ENCODE measurements around the gene TMTC1. TPM values are rescaled to one million over a fixed set of nuclear protein-coding genes. Genes with fewer than 3 reads are reported as not detected.

The TMTC1 gene
- total RNA-seq, 1 experiment from 2014 or later, result not detected

- TF ChIP-seq CTCF (IDR thresholded peaks at IDR 0.05; ENCODE audit: insufficient read depth in 1 of 2, low read depth in 1 of 2, low read length in 1 of 2, severe bottlenecking in 1 of 2, unreplicated experiment in 1 of 2), result no peak
- ChIA-PET CTCF (no interaction called here), POLR2A (no interaction called here)
- Mint-ChIP-seq H3K36me3 (ENCODE audit: insufficient read depth, unreplicated experiment) (no peaks in the 10 kb centered on the region), H3K9me3 (ENCODE audit: unreplicated experiment) (no peaks in the 10 kb centered on the region), H3K27ac (ENCODE audit: unreplicated experiment) (no peak overlapping the region), H3K4me1 (ENCODE audit: low read depth, unreplicated experiment) (no peaks in the 10 kb centered on the region), H3K4me3 (ENCODE audit: unreplicated experiment) (no peak overlapping the region), H3K27me3 (ENCODE audit: insufficient read depth, unreplicated experiment) (peaks cover 8% of the 10 kb centered on the region)
- H3K36me3 ChIP-seq (ENCODE audit: control insufficient read depth, insufficient read depth, low read length), result no peaks in the 10 kb centered on the region
- H3K9me3 ChIP-seq, result no peaks in the 10 kb centered on the region
- BruUV-seq (replicated peaks), result no TSS peak
- H3K27me3 ChIP-seq (replicated peaks; ENCODE audit: control insufficient read depth, insufficient read depth, low read length), result no peaks in the 10 kb centered on the region
- no peak overlapping the region for H3K4me3 ChIP-seq (ENCODE audit: low read depth, low read length)
- H3K4me1 ChIP-seq, result no peaks in the 10 kb centered on the region
- no peak for DNase-seq
- intact Hi-C loops (cut with micrococcal nuclease; ENCODE audit: unreplicated experiment), result no loop called here
Observed at GRCh38 chr12:29650371-29650770, 133.4 kb downstream of the TMTC1 start.

- Histone ChIP-seq H3K4me1 (no peaks in the 10 kb centered on the region), H3K36me3 (ENCODE audit: control insufficient read depth, insufficient read depth, low read length) (no peaks in the 10 kb centered on the region), H3K27me3 (replicated peaks; ENCODE audit: control insufficient read depth, insufficient read depth, low read length) (no peaks in the 10 kb centered on the region), H3K4me3 (ENCODE audit: low read depth, low read length) (no peak overlapping the region), H3K9me3 (no peaks in the 10 kb centered on the region)
- H3K9me3 Mint-ChIP-seq (ENCODE audit: unreplicated experiment), result no peaks in the 10 kb centered on the region
- H3K4me3 Mint-ChIP-seq (ENCODE audit: unreplicated experiment), result no peak overlapping the region
- ChIA-PET CTCF (no interaction called here), POLR2A (no interaction called here)
- BruUV-seq (replicated peaks), result no TSS peak
- TF ChIP-seq CTCF (IDR thresholded peaks at IDR 0.05; ENCODE audit: insufficient read depth in 1 of 2, low read depth in 1 of 2, low read length in 1 of 2, severe bottlenecking in 1 of 2, unreplicated experiment in 1 of 2), result no peak
- no peak for DNase-seq
- H3K27me3 Mint-ChIP-seq (ENCODE audit: insufficient read depth, unreplicated experiment), result peaks cover 8% of the 10 kb centered on the region
- no peak overlapping the region for H3K27ac Mint-ChIP-seq (ENCODE audit: unreplicated experiment)
- H3K36me3 Mint-ChIP-seq (ENCODE audit: insufficient read depth, unreplicated experiment), result no peaks in the 10 kb centered on the region
- no peaks in the 10 kb centered on the region for H3K4me1 Mint-ChIP-seq (ENCODE audit: low read depth, unreplicated experiment)
- intact Hi-C loops (cut with micrococcal nuclease; ENCODE audit: unreplicated experiment), result no loop called here
Observed at GRCh38 chr12:29649722-29650121, 134.0 kb downstream of the TMTC1 start.

- TF ChIP-seq CTCF (IDR thresholded peaks at IDR 0.05; ENCODE audit: insufficient read depth in 1 of 2, low read depth in 1 of 2, low read length in 1 of 2, severe bottlenecking in 1 of 2, unreplicated experiment in 1 of 2), result no peak
- no peaks in the 10 kb centered on the region for H3K9me3 ChIP-seq
- ChIA-PET CTCF (no interaction called here), POLR2A (no interaction called here)
- no peak for DNase-seq
- no peak overlapping the region for H3K27ac Mint-ChIP-seq (ENCODE audit: unreplicated experiment)
- H3K27me3 Mint-ChIP-seq (ENCODE audit: insufficient read depth, unreplicated experiment), result peaks cover 5% of the 10 kb centered on the region
- H3K9me3 Mint-ChIP-seq (ENCODE audit: unreplicated experiment), result peaks cover 8% of the 10 kb centered on the region
- intact Hi-C loops (cut with micrococcal nuclease; ENCODE audit: unreplicated experiment), result no loop called here
- H3K4me3 ChIP-seq (ENCODE audit: low read depth, low read length), result no peak overlapping the region
- H3K4me1 ChIP-seq, result no peaks in the 10 kb centered on the region; the same call in 1 of the 2 replicates
- H3K27me3 ChIP-seq (replicated peaks; ENCODE audit: control insufficient read depth, insufficient read depth, low read length), result no peaks in the 10 kb centered on the region
- H3K4me1 Mint-ChIP-seq (ENCODE audit: low read depth, unreplicated experiment), result no peaks in the 10 kb centered on the region
- no peaks in the 10 kb centered on the region for H3K36me3 ChIP-seq (ENCODE audit: control insufficient read depth, insufficient read depth, low read length)
- H3K36me3 Mint-ChIP-seq (ENCODE audit: insufficient read depth, unreplicated experiment), result no peaks in the 10 kb centered on the region
- no TSS peak for BruUV-seq (replicated peaks)
- no peak overlapping the region for H3K4me3 Mint-ChIP-seq (ENCODE audit: unreplicated experiment)
Observed at GRCh38 chr12:29644536-29645162, 139.1 kb downstream of the TMTC1 start.
